ENCODE measurements around the gene ZNF182. TPM values are rescaled to one million over a fixed set of nuclear protein-coding genes. Genes with fewer than 3 reads are reported as not detected.
A peak's percentile ranks its signal among the peaks of the same experiment; 100 is the strongest.
"Not testable (repeated sequence)": the region's sequence is repeated elsewhere in the genome, so short reads cannot be mapped to it uniquely, and the experiment has no call there.

The ZNF182 gene
- total RNA-seq, 4 donors from 2014 or later: 3.7 to 6.8 (median 4.8) TPM

DNA sequence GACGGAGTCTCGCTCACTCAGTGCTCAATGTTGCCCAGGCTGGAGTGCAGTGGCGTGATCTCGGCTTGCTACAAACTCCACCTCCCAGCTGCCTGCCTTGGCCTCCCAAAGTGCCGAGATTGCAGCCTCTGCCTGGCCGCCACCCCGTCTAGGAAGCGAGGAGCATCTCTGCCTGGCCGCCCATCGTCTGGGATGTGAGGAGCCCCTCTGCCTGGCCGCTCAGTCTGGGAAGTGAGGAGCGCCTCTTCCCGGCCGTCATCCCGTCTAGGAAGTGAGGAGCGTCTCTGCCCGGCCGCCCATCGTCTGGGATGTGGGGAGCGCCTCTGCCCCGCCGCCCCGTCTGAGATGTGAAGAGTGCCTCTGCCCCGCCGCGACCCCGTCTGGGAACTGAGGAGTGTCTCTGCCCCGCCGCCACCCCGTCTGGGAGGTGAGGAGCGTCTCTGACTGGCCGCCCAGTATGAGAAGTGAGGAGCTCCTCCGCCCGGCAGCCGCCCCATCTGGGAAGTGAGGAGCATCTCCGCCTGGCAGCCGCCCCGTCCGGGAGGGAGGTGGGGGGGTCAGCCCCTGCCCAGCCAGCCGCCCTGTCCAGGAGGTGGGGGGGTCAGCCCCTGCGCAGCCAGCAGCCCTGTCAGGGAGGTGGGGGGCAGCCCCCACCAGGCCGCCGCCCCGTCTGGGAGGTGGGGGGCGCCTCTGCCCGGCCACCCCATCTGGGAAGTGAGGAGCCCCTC lies 13.0 kb upstream of the ZNF182 start:
- H3K4me1 ChIP-seq; H3K36me3 ChIP-seq; DNase-seq; H3K4me3 ChIP-seq; intact Hi-C loops (cut with DNase I; ENCODE audit: low total_unique reads); in situ Hi-C loops (cut with MboI; ENCODE audit: low pct_ligation_motif_present in 1 of 4, low pct_unique_long_range_greater_than_20kb in 1 of 4, low sequenced_read_pairs in 3 of 4); H3K27ac ChIP-seq; H3K27me3 ChIP-seq; H3K9me3 ChIP-seq: not testable (repeated sequence)
- 95% methylated on average over 31 of the region's 46 CpGs; no CpG with 5 or more reads in 1 of the 2 donors for WGBS, 2 donors (ENCODE audit: low coverage in 1 of 2)

DNA sequence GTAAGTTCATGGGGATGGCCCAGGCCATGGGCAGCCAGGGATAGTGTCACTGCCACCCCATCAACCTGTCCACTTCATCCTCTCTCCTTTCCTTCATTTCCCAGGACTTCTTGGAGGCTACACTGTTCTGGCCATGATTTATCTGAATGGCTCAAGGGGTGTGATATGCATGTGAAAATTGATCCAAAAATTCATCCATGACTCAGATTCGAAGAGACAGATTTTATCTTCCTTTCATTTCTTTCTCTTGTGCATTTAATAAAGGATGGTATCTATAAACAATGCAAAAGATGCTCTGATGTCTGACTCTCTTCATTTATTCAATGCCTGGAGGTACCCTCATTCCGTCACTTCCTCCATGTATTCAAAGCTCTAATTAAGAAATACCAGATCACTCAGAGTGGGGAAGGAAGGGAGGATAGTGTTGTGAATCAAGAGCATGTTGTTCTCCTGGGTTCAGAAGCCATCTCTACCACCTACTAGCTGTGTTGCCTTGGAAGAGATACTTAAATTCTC lies 5.7 kb upstream of the ZNF182 start:
- H3K4me1 ChIP-seq; H3K4me3 ChIP-seq; H3K27me3 ChIP-seq; DNase-seq; intact Hi-C loops (cut with DNase I; ENCODE audit: low total_unique reads); in situ Hi-C loops (cut with MboI; ENCODE audit: low pct_ligation_motif_present in 1 of 4, low pct_unique_long_range_greater_than_20kb in 1 of 4, low sequenced_read_pairs in 3 of 4); H3K27ac ChIP-seq; H3K36me3 ChIP-seq; H3K9me3 ChIP-seq: not testable (repeated sequence)
- no CpG with 5 or more reads among the region's 2 CpGs for WGBS, 2 donors (ENCODE audit: low coverage in 1 of 2)

DNA sequence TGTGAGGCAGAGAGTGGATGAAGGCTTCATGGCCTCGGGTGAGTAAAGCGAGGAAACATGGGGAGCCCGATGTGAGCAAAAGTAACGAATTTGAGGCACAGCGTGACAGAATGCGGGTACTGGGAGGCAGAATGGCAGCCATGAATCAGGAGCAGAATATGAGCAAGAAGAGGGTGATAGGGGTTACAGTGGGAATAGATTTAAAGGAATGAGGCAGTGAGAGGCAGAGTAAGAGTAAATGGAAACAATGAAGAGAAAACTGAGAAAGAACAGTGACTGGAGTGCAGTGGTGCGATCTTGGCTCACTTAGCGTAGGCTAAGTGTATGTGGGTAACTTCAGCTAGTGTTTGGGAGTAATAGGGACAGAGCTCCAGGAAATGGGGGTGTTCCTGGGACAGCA lies 2.9 kb upstream of the ZNF182 start, which contains the start of gene SPACA5:
Gene SPACA5 (plus strand): TSS at position 301 of the 400 bp plus-strand sequence. CDS start 815 bp downstream, outside the sequence.
- not testable (repeated sequence) for H3K4me3 ChIP-seq

DNA sequence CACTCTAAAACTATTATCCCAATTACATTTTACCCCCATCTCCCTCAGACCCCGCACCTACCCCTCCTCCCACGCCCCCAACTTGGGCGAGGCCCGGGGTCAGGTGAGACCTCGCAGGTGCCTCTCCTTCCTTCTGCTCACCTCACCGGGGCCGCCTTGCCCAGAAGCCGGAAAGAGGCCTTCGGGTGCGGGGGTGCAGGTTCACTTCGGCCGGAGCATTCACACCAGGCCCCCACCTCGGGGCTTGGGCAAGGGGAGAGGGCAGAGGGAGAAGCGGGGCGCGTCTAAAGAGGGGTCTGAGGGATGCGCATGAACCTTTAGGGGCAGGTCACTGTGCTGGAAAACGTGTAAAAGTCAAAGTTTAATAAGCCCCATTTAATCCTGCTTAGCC lies 427 bp downstream of the ZNF182 start:
- DNase-seq: peak; percentile 26
- in situ Hi-C loops (cut with MboI; ENCODE audit: low pct_ligation_motif_present in 1 of 4, low pct_unique_long_range_greater_than_20kb in 1 of 4, low sequenced_read_pairs in 3 of 4): no loop called here
- no peaks in the 10 kb centered on the region for H3K27me3 ChIP-seq
- no peaks in the 10 kb centered on the region for H3K36me3 ChIP-seq
- peak overlapping the region; percentile 39 to 61 (median 50) for H3K4me3 ChIP-seq
- no peak for TF ChIP-seq POLR2AphosphoS5 (IDR thresholded peaks at IDR 0.05)
- no peak for TF ChIP-seq POLR2A (IDR thresholded peaks at IDR 0.05)
- TF ChIP-seq, protein P1, sequence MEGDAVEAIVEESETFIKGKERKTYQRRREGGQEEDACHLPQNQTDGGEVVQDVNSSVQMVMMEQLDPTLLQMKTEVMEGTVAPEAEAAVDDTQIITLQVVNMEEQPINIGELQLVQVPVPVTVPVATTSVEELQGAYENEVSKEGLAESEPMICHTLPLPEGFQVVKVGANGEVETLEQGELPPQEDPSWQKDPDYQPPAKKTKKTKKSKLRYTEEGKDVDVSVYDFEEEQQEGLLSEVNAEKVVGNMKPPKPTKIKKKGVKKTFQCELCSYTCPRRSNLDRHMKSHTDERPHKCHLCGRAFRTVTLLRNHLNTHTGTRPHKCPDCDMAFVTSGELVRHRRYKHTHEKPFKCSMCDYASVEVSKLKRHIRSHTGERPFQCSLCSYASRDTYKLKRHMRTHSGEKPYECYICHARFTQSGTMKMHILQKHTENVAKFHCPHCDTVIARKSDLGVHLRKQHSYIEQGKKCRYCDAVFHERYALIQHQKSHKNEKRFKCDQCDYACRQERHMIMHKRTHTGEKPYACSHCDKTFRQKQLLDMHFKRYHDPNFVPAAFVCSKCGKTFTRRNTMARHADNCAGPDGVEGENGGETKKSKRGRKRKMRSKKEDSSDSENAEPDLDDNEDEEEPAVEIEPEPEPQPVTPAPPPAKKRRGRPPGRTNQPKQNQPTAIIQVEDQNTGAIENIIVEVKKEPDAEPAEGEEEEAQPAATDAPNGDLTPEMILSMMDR (IDR thresholded peaks at IDR 0.05): no peak
- no peak for TF ChIP-seq EP300 (IDR thresholded peaks at IDR 0.05; ENCODE audit: low read depth)
- H3K27ac ChIP-seq: peak overlapping the region; percentile 65 to 83 (median 80)
- peaks cover 0 to 6% (median 2%) of the 10 kb centered on the region in 4 donors for H3K4me1 ChIP-seq
- H3K9me3 ChIP-seq: no peaks in the 10 kb centered on the region
- intact Hi-C loops (cut with DNase I; ENCODE audit: low total_unique reads): no loop called here
- 0 to 38% methylated on average over 4 to 18 of the region's 18 CpGs for WGBS, 2 donors (ENCODE audit: low coverage in 1 of 2)

More for the DNA sequence above, 2.9 kb upstream of the ZNF182 start, which contains the start of gene SPACA5:
- WGBS, 2 donors (ENCODE audit: low coverage in 1 of 2): no CpG with 5 or more reads among the region's 8 CpGs
- H3K4me1 ChIP-seq; DNase-seq; in situ Hi-C loops (cut with MboI; ENCODE audit: low pct_ligation_motif_present in 1 of 4, low pct_unique_long_range_greater_than_20kb in 1 of 4, low sequenced_read_pairs in 3 of 4); H3K9me3 ChIP-seq; H3K36me3 ChIP-seq; H3K27ac ChIP-seq; H3K27me3 ChIP-seq; intact Hi-C loops (cut with DNase I; ENCODE audit: low total_unique reads): not testable (repeated sequence)

DNA sequence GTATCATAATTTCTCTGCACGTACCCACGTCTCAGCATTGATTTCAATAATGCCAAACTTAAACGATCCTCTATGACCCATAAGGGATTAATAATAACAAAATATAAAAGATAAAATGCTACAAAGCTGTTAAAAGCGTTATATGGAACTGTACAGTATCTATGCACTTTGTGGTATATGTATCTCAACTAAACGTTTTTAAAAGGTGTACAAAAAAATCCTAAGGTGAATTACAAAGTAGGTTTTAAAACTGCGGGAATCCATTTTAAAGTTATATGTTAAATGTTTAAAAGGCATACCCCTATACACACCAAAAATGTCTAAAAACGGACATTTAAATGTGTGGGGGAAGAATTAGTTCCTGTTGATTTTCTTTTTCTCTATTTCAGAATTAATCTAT lies 860 bp downstream of the ZNF182 start:
- intact Hi-C loops (cut with DNase I; ENCODE audit: low total_unique reads) (no loop called here), in situ Hi-C loops (cut with MboI; ENCODE audit: low pct_ligation_motif_present in 1 of 4, low pct_unique_long_range_greater_than_20kb in 1 of 4, low sequenced_read_pairs in 3 of 4) (no loop called here)
- TF ChIP-seq, protein P1 (IDR thresholded peaks at IDR 0.05): no peak
- TF ChIP-seq POLR2A (IDR thresholded peaks at IDR 0.05): no peak
- TF ChIP-seq POLR2AphosphoS5 (IDR thresholded peaks at IDR 0.05): no peak
- TF ChIP-seq EP300 (IDR thresholded peaks at IDR 0.05; ENCODE audit: low read depth): no peak
- H3K4me3 ChIP-seq: peak overlapping the region in 3 of 4 donors; percentile 46 to 61 (median 54)
- peak overlapping the region in 2 of 4 donors; percentile 80 to 83 for H3K27ac ChIP-seq
- peaks cover 0 to 6% (median 2%) of the 10 kb centered on the region in 4 donors for H3K4me1 ChIP-seq
- 20 to 51% methylated on average over 3 to 7 of the region's 7 CpGs for WGBS, 2 donors (ENCODE audit: low coverage in 1 of 2)
- no peak for DNase-seq
- H3K9me3 ChIP-seq: no peaks in the 10 kb centered on the region
- no peaks in the 10 kb centered on the region for H3K36me3 ChIP-seq
- no peaks in the 10 kb centered on the region for H3K27me3 ChIP-seq

Measured in transverse colon (tissue), 4 donors.